Measurements from ENCODE around the gene MSL2.
"Not testable (repeated sequence)": the region's sequence is repeated elsewhere in the genome, so short reads cannot be mapped to it uniquely, and the experiment has no call there.

The MSL2 gene

GRCh38 chr3:136134091-136134490 is 62.0 kb downstream of the MSL2 start:
- H3K4me3 ChIP-seq (ENCODE audit: control insufficient read depth, low read depth, low read length): no peak overlapping the region
- no peak for DNase-seq (ENCODE audit: low read depth)
- TF ChIP-seq CTCF (IDR thresholded peaks at IDR 0.05; ENCODE audit: control insufficient read depth, insufficient read depth, low read depth, low read length, missing control alignments): no peak

- not testable (repeated sequence) for DNase-seq (ENCODE audit: low read depth); H3K4me3 ChIP-seq (ENCODE audit: control insufficient read depth, low read depth, low read length)
Observed at GRCh38 chr3:136131647-136132046, 64.5 kb downstream of the MSL2 start.

GRCh38 chr3:136122006-136122405 is 74.1 kb downstream of the MSL2 start:
- no peak for TF ChIP-seq CTCF (IDR thresholded peaks at IDR 0.05; ENCODE audit: control insufficient read depth, insufficient read depth, low read depth, low read length, missing control alignments)
- no peak for DNase-seq (ENCODE audit: low read depth)

GRCh38 chr3:136120373-136121348 is 75.5 kb downstream of the MSL2 start:
- DNase-seq (ENCODE audit: low read depth): no peak
- no peak for TF ChIP-seq CTCF (IDR thresholded peaks at IDR 0.05; ENCODE audit: control insufficient read depth, insufficient read depth, low read depth, low read length, missing control alignments)

More at GRCh38 chr3:136122006-136122405, 74.1 kb downstream of the MSL2 start:
- no peak overlapping the region for H3K4me3 ChIP-seq (ENCODE audit: control insufficient read depth, low read depth, low read length)

GRCh38 chr3:136119783-136120182 is 76.4 kb downstream of the MSL2 start:
- not testable (repeated sequence) for DNase-seq (ENCODE audit: low read depth); H3K4me3 ChIP-seq (ENCODE audit: control insufficient read depth, low read depth, low read length)

More at GRCh38 chr3:136120373-136121348, 75.5 kb downstream of the MSL2 start:
- H3K4me3 ChIP-seq (ENCODE audit: control insufficient read depth, low read depth, low read length): no peak overlapping the region

- DNase-seq (ENCODE audit: low read depth); H3K4me3 ChIP-seq (ENCODE audit: control insufficient read depth, low read depth, low read length): not testable (repeated sequence)
Observed at GRCh38 chr3:136119332-136119731, 76.8 kb downstream of the MSL2 start.

- DNase-seq (ENCODE audit: low read depth): no peak
- TF ChIP-seq CTCF (IDR thresholded peaks at IDR 0.05; ENCODE audit: control insufficient read depth, insufficient read depth, low read depth, low read length, missing control alignments): no peak
- no peak overlapping the region for H3K4me3 ChIP-seq (ENCODE audit: control insufficient read depth, low read depth, low read length)
Observed at GRCh38 chr3:136114421-136114820, 81.7 kb downstream of the MSL2 start.

GRCh38 chr3:136110481-136110880 is 85.7 kb downstream of the MSL2 start:
- no peak for DNase-seq (ENCODE audit: low read depth)
- no peak for TF ChIP-seq CTCF (IDR thresholded peaks at IDR 0.05; ENCODE audit: control insufficient read depth, insufficient read depth, low read depth, low read length, missing control alignments)
- H3K4me3 ChIP-seq (ENCODE audit: control insufficient read depth, low read depth, low read length): no peak overlapping the region

Data from AG09309 (cell line).